ENCODE data around the gene TRIM38.
"Not testable (repeated sequence)": the region's sequence is repeated elsewhere in the genome, so short reads cannot be mapped to it uniquely, and the experiment has no call there.

DNA sequence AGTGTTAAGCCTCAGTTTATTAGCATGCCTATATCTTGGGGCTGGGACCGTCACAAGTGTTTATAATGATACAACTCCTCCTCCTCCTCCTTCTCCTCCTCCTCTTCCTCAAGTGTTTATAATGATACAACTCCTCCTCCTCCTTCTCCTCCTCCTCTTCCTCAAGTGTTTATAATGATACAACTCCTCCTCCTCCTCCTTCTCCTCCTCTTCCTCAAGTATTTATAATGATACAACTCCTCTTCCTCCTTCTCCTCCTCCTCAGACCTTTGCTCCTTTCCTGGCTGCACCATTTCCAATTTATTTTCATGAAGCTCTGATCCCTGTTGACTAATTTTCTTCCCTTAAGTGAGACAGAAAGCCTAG, 44.3 kb downstream of the TRIM38 start:
- TF ChIP-seq, protein P1, sequence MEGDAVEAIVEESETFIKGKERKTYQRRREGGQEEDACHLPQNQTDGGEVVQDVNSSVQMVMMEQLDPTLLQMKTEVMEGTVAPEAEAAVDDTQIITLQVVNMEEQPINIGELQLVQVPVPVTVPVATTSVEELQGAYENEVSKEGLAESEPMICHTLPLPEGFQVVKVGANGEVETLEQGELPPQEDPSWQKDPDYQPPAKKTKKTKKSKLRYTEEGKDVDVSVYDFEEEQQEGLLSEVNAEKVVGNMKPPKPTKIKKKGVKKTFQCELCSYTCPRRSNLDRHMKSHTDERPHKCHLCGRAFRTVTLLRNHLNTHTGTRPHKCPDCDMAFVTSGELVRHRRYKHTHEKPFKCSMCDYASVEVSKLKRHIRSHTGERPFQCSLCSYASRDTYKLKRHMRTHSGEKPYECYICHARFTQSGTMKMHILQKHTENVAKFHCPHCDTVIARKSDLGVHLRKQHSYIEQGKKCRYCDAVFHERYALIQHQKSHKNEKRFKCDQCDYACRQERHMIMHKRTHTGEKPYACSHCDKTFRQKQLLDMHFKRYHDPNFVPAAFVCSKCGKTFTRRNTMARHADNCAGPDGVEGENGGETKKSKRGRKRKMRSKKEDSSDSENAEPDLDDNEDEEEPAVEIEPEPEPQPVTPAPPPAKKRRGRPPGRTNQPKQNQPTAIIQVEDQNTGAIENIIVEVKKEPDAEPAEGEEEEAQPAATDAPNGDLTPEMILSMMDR (IDR thresholded peaks at IDR 0.05 in 4 of 5, conservative IDR thresholded peaks at IDR 0.05 in 1 of 5), result not testable (repeated sequence)
- not testable (repeated sequence) for TF ChIP-seq POLR2A (IDR thresholded peaks at IDR 0.05)
